Panc1 (cell line): ENCODE results near the gene SRRT. TPM values are rescaled to one million over a fixed set of nuclear protein-coding genes. Genes with fewer than 3 reads are reported as not detected.

Experiments
- ATAC-seq: fragments of 200-7000 bp; cut with Tn5 transposase; 2 replicates; pipeline ENCODE4 v1.9.1; 2020; ENCODE audit warnings: mild to moderate bottlenecking, moderate library complexity
- BruUV-seq: library from RNA; stranded (reverse); fragments of 400-500 nt; replicated peaks from 2 replicates; lab custom pipeline; 2021; lab: Mats Ljungman, UMichigan
- CTCF ChIA-PET: fragments of 300-600 bp; sonication (Branson Sonifier 250); formaldehyde crosslinking; loops from one replicate; lab custom pipeline; 2022; ENCODE audit warnings: antibody characterized with exemption; lab: Charles Lee
- POLR2A ChIA-PET: fragments of 300-600 bp; sonication (Branson Sonifier 250); formaldehyde crosslinking; loops from one replicate; lab custom pipeline; 2022; ENCODE audit warnings: antibody characterized with exemption; lab: Charles Lee
- DNase-seq: peaks from one replicate; pipeline ENCODE4 v3.0.0-alpha.2; 2010; ENCODE audit warnings: low read depth, low spot score
- H3K27ac ChIP-seq: 2 replicates; pipeline ENCODE4 v1.5.1; 2011; ENCODE audit warnings: mild to moderate bottlenecking, low read length, inconsistent platforms
- H3K27me3 ChIP-seq: fragments of 200-500 bp; sonication (Bioruptor generic); 2 replicates; pipeline ENCODE4 v1.6.0; 2014; ENCODE audit warnings: low read length, inconsistent platforms; ENCODE audit not compliant: control insufficient read depth, insufficient read depth
- H3K36me3 ChIP-seq: fragments of 200-500 bp; sonication (Bioruptor generic); 2 replicates; pipeline ENCODE4 v1.5.1; 2014; ENCODE audit warnings: inconsistent platforms, mild to moderate bottlenecking, low read length, moderate library complexity; ENCODE audit not compliant: control insufficient read depth, insufficient read depth
- H3K4me1 ChIP-seq: 2 replicates; pipeline ENCODE4 v1.5.1; 2011; ENCODE audit warnings: inconsistent platforms, mild to moderate bottlenecking, low read length, moderate library complexity; ENCODE audit not compliant: control insufficient read depth, insufficient read depth
- H3K4me3 ChIP-seq, 2 experiments: 2 replicates each; pipeline ENCODE4 v1.5.1; 2011 to 2012; ENCODE audit warnings: low read depth in 2 of 2, low read length in 2 of 2, mild to moderate bottlenecking in 2 of 2, inconsistent platforms in 1 of 2, moderate library complexity in 1 of 2
- H3K9me3 ChIP-seq: fragments of 200-500 bp; sonication (Bioruptor generic); 2 replicates; pipeline ENCODE4 v1.5.1; 2014; ENCODE audit warnings: low read depth, mild to moderate bottlenecking, inconsistent platforms, low read length, moderate library complexity; ENCODE audit not compliant: control insufficient read depth, insufficient read depth
- POLR2AphosphoS5 ChIP-seq: IDR thresholded peaks from 2 replicates; pipeline ENCODE4 v1.6.1; 2012; ENCODE audit warnings: mild to moderate bottlenecking, low read depth, low read length, moderate library complexity
- REST ChIP-seq, 2 experiments: IDR thresholded peaks; 2 replicates each; pipeline ENCODE4 v1.6.1; 2011 to 2012; ENCODE audit warnings: low read depth in 2 of 2, control low read depth in 1 of 2, low read length in 1 of 2, mild to moderate bottlenecking in 1 of 2, moderate library complexity in 1 of 2; ENCODE audit not compliant: insufficient read depth in 1 of 2
- SIN3A ChIP-seq: IDR thresholded peaks from 2 replicates; pipeline ENCODE4 v1.6.1; 2012; ENCODE audit warnings: low read depth, mild to moderate bottlenecking, low read length, moderate library complexity, borderline replicate concordance; ENCODE audit not compliant: insufficient read depth
- TCF7L2 ChIP-seq: IDR thresholded peaks from 2 replicates; pipeline ENCODE4 v1.6.1; 2011; ENCODE audit warnings: mild to moderate bottlenecking, low read depth, low read length, inconsistent platforms
- in situ Hi-C: cut with HindIII; loops from 2 replicates; pipeline ENCODE4 v1.10.0; 2016; ENCODE audit warnings: low sequenced_read_pairs, low pct_unique_long_range_greater_than_20kb
- intact Hi-C: fragments of 100-400 bp; cut with micrococcal nuclease; formaldehyde crosslinking; loops from one replicate; pipeline ENCODE4 v1.10.0; 2022; ENCODE audit not compliant: unreplicated experiment
- total RNA-seq: library from RNA; stranded (reverse); gene quantifications from one replicate; pipeline ENCODE4 v1.2.1, GENCODE V29; 2021; ENCODE audit not compliant: unreplicated experiment
- TF ChIP-seq, protein P1 (sequence below): fragments of 450-650 bp; IDR thresholded peaks from 2 replicates; pipeline ENCODE4 v1.5.1; 2017; ENCODE audit warnings: mild to moderate bottlenecking

Gene SRRT
- total RNA-seq, 1 experiment from 2014 or later = 248 TPM

DNA sequence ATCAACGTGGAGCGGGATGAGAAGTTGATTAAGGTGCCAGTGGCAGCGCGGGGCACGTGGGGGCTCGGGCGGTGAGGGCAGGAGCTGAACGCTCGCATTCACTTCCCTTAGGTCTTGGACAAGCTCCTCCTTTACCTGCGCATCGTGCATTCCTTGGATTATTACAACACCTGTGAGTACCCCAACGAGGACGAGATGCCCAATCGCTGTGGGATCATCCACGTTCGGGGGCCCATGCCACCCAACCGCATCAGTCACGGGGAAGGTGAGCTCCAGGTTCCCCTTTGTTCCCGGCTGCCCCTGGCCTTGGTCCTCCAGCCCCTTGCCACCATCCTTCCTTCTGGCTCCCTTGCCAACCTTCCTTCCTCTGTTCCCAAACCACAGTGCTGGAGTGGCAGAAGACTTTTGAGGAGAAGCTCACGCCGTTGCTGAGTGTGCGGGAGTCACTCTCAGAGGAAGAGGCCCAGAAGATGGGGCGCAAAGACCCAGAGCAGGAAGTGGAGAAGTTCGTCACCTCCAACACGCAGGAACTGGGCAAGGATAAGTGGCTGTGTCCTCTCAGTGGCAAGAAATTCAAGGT is 12.1 kb downstream of the SRRT start:
- H3K9me3 ChIP-seq = no peaks in the 10 kb centered on the region
- ATAC-seq (no peak), DNase-seq (no peak)
- TF ChIP-seq POLR2AphosphoS5 = no peak
- no peak for TF ChIP-seq TCF7L2
- TF ChIP-seq SIN3A = no peak
- TF ChIP-seq, protein P1, sequence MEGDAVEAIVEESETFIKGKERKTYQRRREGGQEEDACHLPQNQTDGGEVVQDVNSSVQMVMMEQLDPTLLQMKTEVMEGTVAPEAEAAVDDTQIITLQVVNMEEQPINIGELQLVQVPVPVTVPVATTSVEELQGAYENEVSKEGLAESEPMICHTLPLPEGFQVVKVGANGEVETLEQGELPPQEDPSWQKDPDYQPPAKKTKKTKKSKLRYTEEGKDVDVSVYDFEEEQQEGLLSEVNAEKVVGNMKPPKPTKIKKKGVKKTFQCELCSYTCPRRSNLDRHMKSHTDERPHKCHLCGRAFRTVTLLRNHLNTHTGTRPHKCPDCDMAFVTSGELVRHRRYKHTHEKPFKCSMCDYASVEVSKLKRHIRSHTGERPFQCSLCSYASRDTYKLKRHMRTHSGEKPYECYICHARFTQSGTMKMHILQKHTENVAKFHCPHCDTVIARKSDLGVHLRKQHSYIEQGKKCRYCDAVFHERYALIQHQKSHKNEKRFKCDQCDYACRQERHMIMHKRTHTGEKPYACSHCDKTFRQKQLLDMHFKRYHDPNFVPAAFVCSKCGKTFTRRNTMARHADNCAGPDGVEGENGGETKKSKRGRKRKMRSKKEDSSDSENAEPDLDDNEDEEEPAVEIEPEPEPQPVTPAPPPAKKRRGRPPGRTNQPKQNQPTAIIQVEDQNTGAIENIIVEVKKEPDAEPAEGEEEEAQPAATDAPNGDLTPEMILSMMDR = no peak
- no peak for TF ChIP-seq REST (IDR thresholded peaks at IDR 0.05; ENCODE audit: insufficient read depth in 1 of 2, low read depth in 2 of 2, low read length in 1 of 2)
- H3K27ac ChIP-seq = peak overlapping the region; percentile 89
- no TSS peak for BruUV-seq
- intact Hi-C loops (no loop called here), in situ Hi-C loops (no loop called here)
- ChIA-PET CTCF (no interaction called here), POLR2A (interaction anchor here (1.1 kb wide), 1 partner anchor 12 kb away, joined by 4 read pairs; the partner anchor contains the start of gene SRRT)
- H3K36me3 ChIP-seq = peaks cover 19% of the 10 kb centered on the region
- no peak overlapping the region for H3K4me3 ChIP-seq
- peaks cover 31% of the 10 kb centered on the region for H3K4me1 ChIP-seq
- no peaks in the 10 kb centered on the region for H3K27me3 ChIP-seq

- Histone ChIP-seq H3K27me3 (no peaks in the 10 kb centered on the region), H3K4me1 (peaks cover 33% of the 10 kb centered on the region), H3K4me3 (peak overlapping the region in 1 of 2 experiments; percentile 62; a peak in 3 of 4 replicates), H3K27ac (peak overlapping the region; percentile 89), H3K9me3 (no peaks in the 10 kb centered on the region), H3K36me3 (peaks cover 19% of the 10 kb centered on the region)
- TSS peak; percentile 86 for BruUV-seq
- no peak for TF ChIP-seq TCF7L2
- no peak for TF ChIP-seq REST (IDR thresholded peaks at IDR 0.05; ENCODE audit: insufficient read depth in 1 of 2, low read depth in 2 of 2, low read length in 1 of 2)
- no peak; the same call in none of the 2 replicates for TF ChIP-seq POLR2AphosphoS5
- TF ChIP-seq SIN3A = no peak
- TF ChIP-seq, protein P1 = no peak
- POLR2A ChIA-PET = interaction anchor here (0.5 to 1.1 kb wide), 2 partner anchors 13 kb away, joined by 4 to 10 read pairs; partner anchors contain the start of gene SRRT
- in situ Hi-C loops = no loop called here
- no peak for DNase-seq
- intact Hi-C loops = no loop called here
- no peak for ATAC-seq
- CTCF ChIA-PET = no interaction called here
These were observed 12.8 kb downstream of the SRRT start for GRCh38 chr7:100887516-100888290.
